Astrocyte (in vitro differentiated cells and primary cell): ENCODE measurements around the gene SEC22C. TPM values are rescaled to one million over a fixed set of nuclear protein-coding genes. Genes with fewer than 3 reads are reported as not detected.
A peak's percentile ranks its signal among the peaks of the same experiment; 100 is the strongest.
"Not testable (repeated sequence)": the region's sequence is repeated elsewhere in the genome, so short reads cannot be mapped to it uniquely, and the experiment has no call there.

ENCODE experiments used
- DNase-seq: peaks from one replicate; pipeline ENCODE4 v3.0.0-alpha.2; 2010; ENCODE audit warnings: low read depth
- FAIRE-seq: peaks from 2 replicates; lab custom pipeline; 2011; peaks lifted over from hg19 to GRCh38; lab: Jason Lieb, UNC
- H2AFZ ChIP-seq: 2 replicates; pipeline ENCODE4 v1.6.0; 2012; ENCODE audit warnings: low read depth, low read length, inconsistent platforms
- H3K27ac ChIP-seq: 2 replicates; pipeline ENCODE4 v1.5.1; 2011; ENCODE audit warnings: low read depth, low read length, inconsistent platforms
- H3K27me3 ChIP-seq: 2 replicates; pipeline ENCODE4 v1.6.0; 2011; ENCODE audit warnings: low read length, inconsistent platforms; ENCODE audit not compliant: insufficient read depth
- H3K36me3 ChIP-seq: 2 replicates; pipeline ENCODE4 v1.5.1; 2011; ENCODE audit warnings: low read length, inconsistent platforms; ENCODE audit not compliant: insufficient read depth
- H3K4me1 ChIP-seq: 2 replicates; pipeline ENCODE4 v1.5.1; 2011; ENCODE audit warnings: low read length, inconsistent platforms; ENCODE audit not compliant: insufficient read depth
- H3K4me2 ChIP-seq: 2 replicates; pipeline ENCODE4 v1.6.0; 2012; ENCODE audit warnings: low read length, inconsistent platforms
- H3K4me3 ChIP-seq: 2 replicates; pipeline ENCODE4 v1.5.1; 2011; ENCODE audit warnings: low read depth, mild to moderate bottlenecking, low read length, inconsistent platforms; ENCODE audit not compliant: insufficient read depth
- H3K79me2 ChIP-seq: 2 replicates; pipeline ENCODE4 v1.6.0; 2012; ENCODE audit warnings: mild to moderate bottlenecking, low read length, inconsistent platforms; ENCODE audit not compliant: insufficient read depth
- H3K9ac ChIP-seq: 2 replicates; pipeline ENCODE4 v1.6.0; 2012; ENCODE audit warnings: mild to moderate bottlenecking, low read length, inconsistent platforms
- H3K9me3 ChIP-seq: 2 replicates; pipeline ENCODE4 v1.5.1; 2012; ENCODE audit warnings: low read depth, mild to moderate bottlenecking, low read length, inconsistent platforms; ENCODE audit not compliant: insufficient read depth
- H4K20me1 ChIP-seq: 2 replicates; pipeline ENCODE4 v1.6.0; 2012; ENCODE audit warnings: low read length, inconsistent platforms; ENCODE audit not compliant: insufficient read depth
- H3K27ac Mint-ChIP-seq: one replicate; pipeline ENCODE4 v1.8.0; 2021; ENCODE audit warnings: mild to moderate bottlenecking, mixed read lengths; ENCODE audit not compliant: unreplicated experiment
- H3K27me3 Mint-ChIP-seq: one replicate; pipeline ENCODE4 v1.8.0; 2021; ENCODE audit warnings: low read depth, mixed read lengths; ENCODE audit not compliant: unreplicated experiment
- H3K36me3 Mint-ChIP-seq: one replicate; pipeline ENCODE4 v1.8.0; 2021; ENCODE audit warnings: low read depth, mixed read lengths; ENCODE audit not compliant: unreplicated experiment
- H3K4me1 Mint-ChIP-seq: one replicate; pipeline ENCODE4 v1.8.0; 2021; ENCODE audit warnings: low read depth, mixed read lengths; ENCODE audit not compliant: unreplicated experiment
- H3K4me3 Mint-ChIP-seq: one replicate; pipeline ENCODE4 v1.8.0; 2021; ENCODE audit warnings: mild to moderate bottlenecking, moderate library complexity, mixed read lengths; ENCODE audit not compliant: unreplicated experiment
- H3K9me3 Mint-ChIP-seq: one replicate; pipeline ENCODE4 v1.8.0; 2021; ENCODE audit warnings: mild to moderate bottlenecking, mixed read lengths; ENCODE audit not compliant: unreplicated experiment
- CTCF ChIP-seq: IDR thresholded peaks from 2 replicates; pipeline ENCODE4 v1.5.1; 2011; ENCODE audit warnings: low read depth, mild to moderate bottlenecking, inconsistent platforms, low read length, moderate library complexity; ENCODE audit not compliant: insufficient read depth
- EZH2 ChIP-seq: IDR thresholded peaks from 2 replicates; pipeline ENCODE4 v1.6.1; 2012; ENCODE audit warnings: mild to moderate bottlenecking, low read length, inconsistent platforms; ENCODE audit not compliant: insufficient read depth
- total RNA-seq: library from RNA; stranded (reverse); gene quantifications from 2 replicates; pipeline ENCODE4 v1.2.1, GENCODE V29; 2021

SEC22C gene
- total RNA-seq, 1 donor from 2014 or later, result 37.4 TPM

- TF ChIP-seq CTCF (no peak), EZH2 (no peak)
- FAIRE-seq (no peak), DNase-seq (no peak)
- peaks cover 4% of the 10 kb centered on the region for H3K4me1 Mint-ChIP-seq
- peaks cover 3% of the 10 kb centered on the region for H3K36me3 ChIP-seq
- H3K4me3 Mint-ChIP-seq, result peak overlapping the region; percentile 88
- H3K4me1 ChIP-seq, result peaks cover 6% of the 10 kb centered on the region
- H3K27me3 Mint-ChIP-seq, result no peaks in the 10 kb centered on the region
- peak overlapping the region; percentile 78 for H3K27ac ChIP-seq
- peaks cover 54% of the 10 kb centered on the region for H3K79me2 ChIP-seq
- H3K4me2 ChIP-seq, result peak overlapping the region; percentile 97
- no peaks in the 10 kb centered on the region for H3K27me3 ChIP-seq
- peak overlapping the region; percentile 95 for H2AFZ ChIP-seq
- peaks cover 18% of the 10 kb centered on the region for H4K20me1 ChIP-seq
- H3K4me3 ChIP-seq, result peak overlapping the region; percentile 80
- H3K36me3 Mint-ChIP-seq, result peaks cover 2% of the 10 kb centered on the region
- H3K9me3 ChIP-seq, result no peaks in the 10 kb centered on the region
- H3K27ac Mint-ChIP-seq, result peak overlapping the region; percentile 55
- peak overlapping the region; percentile 89 for H3K9ac ChIP-seq
- no peaks in the 10 kb centered on the region for H3K9me3 Mint-ChIP-seq
Measured at GRCh38 chr3:42581400-42581708, 413 bp downstream of the SEC22C start.

GRCh38 chr3:42579346-42579745 is 2.4 kb downstream of the SEC22C start:
- H3K36me3 ChIP-seq, H3K36me3 Mint-ChIP-seq, H3K27me3 ChIP-seq, H3K4me3 Mint-ChIP-seq, H3K4me3 ChIP-seq, H3K9me3 ChIP-seq, H3K27ac Mint-ChIP-seq, H3K4me1 ChIP-seq, H3K4me1 Mint-ChIP-seq, H3K27ac ChIP-seq, H3K9ac ChIP-seq, H3K4me2 ChIP-seq, H3K27me3 Mint-ChIP-seq, H2AFZ ChIP-seq, H3K9me3 Mint-ChIP-seq, FAIRE-seq, DNase-seq: not testable (repeated sequence)
- peaks cover 74% of the 10 kb centered on the region for H3K79me2 ChIP-seq
- H4K20me1 ChIP-seq, result peaks cover 18% of the 10 kb centered on the region

GRCh38 chr3:42578054-42578453 is 3.7 kb downstream of the SEC22C start:
- Histone ChIP-seq H3K4me2 (no peak overlapping the region), H3K4me3 (no peak overlapping the region), H3K4me1 (peaks cover 6% of the 10 kb centered on the region), H3K79me2 (peaks cover 87% of the 10 kb centered on the region), H3K9me3 (no peaks in the 10 kb centered on the region), H3K9ac (no peak overlapping the region), H4K20me1 (peaks cover 18% of the 10 kb centered on the region), H3K27ac (no peak overlapping the region), H3K27me3 (no peaks in the 10 kb centered on the region), H3K36me3 (peaks cover 3% of the 10 kb centered on the region), H2AFZ (no peak overlapping the region)
- DNase-seq (no peak), FAIRE-seq (no peak)
- peaks cover 9% of the 10 kb centered on the region for H3K36me3 Mint-ChIP-seq
- no peaks in the 10 kb centered on the region for H3K27me3 Mint-ChIP-seq
- peaks cover 1% of the 10 kb centered on the region for H3K9me3 Mint-ChIP-seq
- H3K4me1 Mint-ChIP-seq, result peaks cover 4% of the 10 kb centered on the region
- no peak overlapping the region for H3K27ac Mint-ChIP-seq
- no peak for TF ChIP-seq CTCF
- TF ChIP-seq EZH2, result no peak
- H3K4me3 Mint-ChIP-seq, result no peak overlapping the region
